ENCODE measurements around the gene XXYLT1.
"Not testable (repeated sequence)": the region's sequence is repeated elsewhere in the genome, so short reads cannot be mapped to it uniquely, and the experiment has no call there.

Gene XXYLT1

GRCh38 chr3:195249858-195250464, 21.0 kb downstream of the XXYLT1 start:
- DNase-seq, result no peak

GRCh38 chr3:195249057-195249770, 21.7 kb downstream of the XXYLT1 start:
- no peak for DNase-seq

- no peak for DNase-seq
Observed at GRCh38 chr3:195248281-195248680, 22.7 kb downstream of the XXYLT1 start.

GRCh38 chr3:195247863-195248189, 23.1 kb downstream of the XXYLT1 start:
- no peak for DNase-seq

GRCh38 chr3:195247086-195247862, 23.7 kb downstream of the XXYLT1 start:
- no peak for DNase-seq

- DNase-seq, result no peak
Observed at GRCh38 chr3:195246581-195246995, 24.4 kb downstream of the XXYLT1 start.

GRCh38 chr3:195245531-195245951, 25.4 kb downstream of the XXYLT1 start:
- no peak for DNase-seq

- DNase-seq, result no peak
Observed at GRCh38 chr3:195241592-195242355, 29.2 kb downstream of the XXYLT1 start.

- no peak for DNase-seq
Observed at GRCh38 chr3:195240939-195241338, 30.0 kb downstream of the XXYLT1 start.

GRCh38 chr3:195240171-195240701, 30.7 kb downstream of the XXYLT1 start:
- DNase-seq, result no peak

GRCh38 chr3:195239121-195239520, 31.8 kb downstream of the XXYLT1 start:
- DNase-seq, result no peak

GRCh38 chr3:195238586-195239118, 32.3 kb downstream of the XXYLT1 start:
- DNase-seq, result no peak

GRCh38 chr3:195238081-195238571, 32.8 kb downstream of the XXYLT1 start:
- no peak for DNase-seq

- no peak for DNase-seq
Observed at GRCh38 chr3:195236801-195237570, 34.0 kb downstream of the XXYLT1 start.

GRCh38 chr3:195236076-195236798, 34.7 kb downstream of the XXYLT1 start:
- DNase-seq, result no peak

- no peak for DNase-seq
Observed at GRCh38 chr3:195230244-195230643, 40.7 kb downstream of the XXYLT1 start.

- DNase-seq, result not testable (repeated sequence)
Observed at GRCh38 chr3:195228886-195229285, 42.1 kb downstream of the XXYLT1 start.

GRCh38 chr3:195227871-195228270, 43.1 kb downstream of the XXYLT1 start:
- no peak for DNase-seq

GRCh38 chr3:195226900-195227447, 44.0 kb downstream of the XXYLT1 start:
- no peak for DNase-seq

GRCh38 chr3:195226445-195226844, 44.5 kb downstream of the XXYLT1 start:
- DNase-seq, result no peak

All from NCI-H2081 (cell line).